Liver (tissue), 9 donors: ENCODE measurements around the gene PYGB. TPM values are rescaled to one million over a fixed set of nuclear protein-coding genes. Genes with fewer than 3 reads are reported as not detected.

Experiments
- DNase-seq: peaks from one replicate; pipeline ENCODE4 v3.0.0-alpha.2; 2017; ENCODE audit warnings: low spot score
- H3K27ac ChIP-seq, 2 donors: one replicate each; pipeline ENCODE4 v1.7.0; 2013; ENCODE audit warnings: inconsistent platforms in 2 of 2, low read length in 2 of 2, control low read depth in 1 of 2, low read depth in 1 of 2, mild to moderate bottlenecking in 1 of 2
- H3K27me3 ChIP-seq, 4 donors: one replicate each; pipeline versions ENCODE4 v1.6.1 to v1.7.0; 2013; ENCODE audit warnings: low read length in 3 of 4, inconsistent platforms in 1 of 4, mild to moderate bottlenecking in 1 of 4, moderate library complexity in 1 of 4; ENCODE audit not compliant: control insufficient read depth in 4 of 4, insufficient read depth in 4 of 4
- H3K36me3 ChIP-seq, 4 donors: one replicate each; pipeline versions ENCODE4 v1.6.1 to v1.7.0; 2013; ENCODE audit warnings: low read length in 3 of 4, mild to moderate bottlenecking in 3 of 4, low read depth in 1 of 4, moderate library complexity in 1 of 4; ENCODE audit not compliant: control insufficient read depth in 4 of 4, insufficient read depth in 3 of 4
- H3K4me1 ChIP-seq, 4 donors: one replicate each; pipeline versions ENCODE4 v1.6.1 to v1.7.0; 2013; ENCODE audit warnings: low read length in 3 of 4, mild to moderate bottlenecking in 3 of 4, moderate library complexity in 1 of 4; ENCODE audit not compliant: control insufficient read depth in 4 of 4, insufficient read depth in 4 of 4
- H3K4me3 ChIP-seq, 3 donors: one replicate each; pipeline versions ENCODE4 v1.6.1 to v1.7.0; 2013; ENCODE audit warnings: low read length in 3 of 3, control low read depth in 1 of 3, low read depth in 1 of 3, mild to moderate bottlenecking in 1 of 3
- H3K9ac ChIP-seq, 2 donors: one replicate each; pipeline ENCODE4 v1.7.0; 2013; ENCODE audit warnings: low read length in 2 of 2, mild to moderate bottlenecking in 2 of 2, moderate library complexity in 2 of 2, control low read depth in 1 of 2, low read depth in 1 of 2
- H3K9me3 ChIP-seq, 4 donors: one replicate each; pipeline versions ENCODE4 v1.6.1 to v1.7.0; 2013; ENCODE audit warnings: low read length in 3 of 4; ENCODE audit not compliant: control insufficient read depth in 4 of 4
- EGR1 ChIP-seq, 2 donors: IDR thresholded peaks; 2 replicates each; pipeline ENCODE4 v1.6.1; 2016 to 2018; ENCODE audit warnings: antibody characterized with exemption in 2 of 2, low read depth in 2 of 2
- FOXA1 ChIP-seq: IDR thresholded peaks from 2 replicates; pipeline ENCODE4 v1.6.1; 2016; ENCODE audit warnings: antibody characterized with exemption
- FOXA2 ChIP-seq: IDR thresholded peaks from 2 replicates; pipeline ENCODE4 v1.6.1; 2016; ENCODE audit warnings: antibody characterized with exemption
- GABPA ChIP-seq, 2 donors: IDR thresholded peaks in 1 of 2; conservative IDR thresholded peaks in 1 of 2; 2 replicates each; pipeline ENCODE4 v1.6.1; 2016; ENCODE audit warnings: antibody characterized with exemption in 2 of 2, mild to moderate bottlenecking in 1 of 2, moderate library complexity in 1 of 2
- HNF4A ChIP-seq, 2 donors: conservative IDR thresholded peaks; 2 replicates each; pipeline ENCODE4 v1.6.1; 2016; ENCODE audit warnings: antibody characterized with exemption in 2 of 2, mild to moderate bottlenecking in 2 of 2
- HNF4G ChIP-seq: IDR thresholded peaks from 2 replicates; pipeline ENCODE4 v1.6.1; 2016; ENCODE audit warnings: antibody characterized with exemption
- JUND ChIP-seq, 2 donors: IDR thresholded peaks; 2 replicates each; pipeline ENCODE4 v1.6.1; 2016; ENCODE audit warnings: antibody characterized with exemption in 2 of 2
- NR2F2 ChIP-seq: IDR thresholded peaks from 2 replicates; pipeline ENCODE4 v1.6.1; 2016; ENCODE audit warnings: antibody characterized with exemption
- RAD21 ChIP-seq, 2 donors: IDR thresholded peaks; 2 replicates each; pipeline ENCODE4 v1.6.1; 2016; ENCODE audit warnings: antibody characterized with exemption in 2 of 2, mild to moderate bottlenecking in 2 of 2
- RXRA ChIP-seq, 2 donors: IDR thresholded peaks; 2 replicates each; pipeline ENCODE4 v1.6.1; 2017 to 2018; ENCODE audit warnings: antibody characterized with exemption in 2 of 2, mild to moderate bottlenecking in 1 of 2
- SP1 ChIP-seq: IDR thresholded peaks from 2 replicates; pipeline ENCODE4 v1.6.1; 2018; ENCODE audit warnings: antibody characterized with exemption, mild to moderate bottlenecking
- TAF1 ChIP-seq: conservative IDR thresholded peaks from 2 replicates; pipeline ENCODE4 v1.6.1; 2016; ENCODE audit warnings: antibody characterized with exemption, mild to moderate bottlenecking
- YY1 ChIP-seq: IDR thresholded peaks from 2 replicates; pipeline ENCODE4 v1.6.1; 2016; ENCODE audit warnings: antibody characterized with exemption, mild to moderate bottlenecking
- WGBS: extraction: QIAGEN DNeasy Blood & Tissue Kit; methylation state at CpG from one replicate; pipeline ENCODE4 v1.1.7; 2013; 5-methylcytosine and 5-hydroxymethylcytosine counted together
- polyA plus RNA-seq, 2 donors: library from polyadenylated mRNA; stranded (reverse) in 1 of 2; unstranded in 1 of 2; fragments of 200-250 nt in 1 of 2; fragments of >200 nt in 1 of 2; fragmentation: Nextera tagmentation in 1 of 2; extraction: Ambion mirVana in 1 of 2; gene quantifications; one replicate each; pipeline versions ENCODE4 v1.2.1 to v1.2.3, GENCODE V29; 2013 to 2015
- total RNA-seq, 2 donors: library from RNA; depleted of rRNA; stranded (reverse); fragments of >200 nt; gene quantifications; one replicate each; pipeline ENCODE4 v1.2.3, GENCODE V29; 2014
- TF ChIP-seq, protein P1 (sequence below): IDR thresholded peaks from 2 replicates; pipeline ENCODE4 v1.6.1; 2016; ENCODE audit warnings: antibody characterized with exemption
- TF ChIP-seq, protein P2 (sequence below): fragments of 150-350 bp; IDR thresholded peaks from 2 replicates; pipeline ENCODE4 v1.5.1; 2017; ENCODE audit warnings: improper control_type of control experiment, low read depth, low read length; ENCODE audit not compliant: missing input control
- TF ChIP-seq, protein P3 (sequence below): IDR thresholded peaks from 2 replicates; pipeline ENCODE4 v1.6.1; 2016; ENCODE audit warnings: antibody characterized with exemption, mild to moderate bottlenecking
- TF ChIP-seq, protein P4 (sequence below): IDR thresholded peaks from 2 replicates; pipeline ENCODE4 v1.6.1; 2016; ENCODE audit warnings: antibody characterized with exemption
- donor health status: healthy.
- donor health status: healthy.
- donor health status: healthy.
- donor health status: healthy.
- donor health status: healthy.

The PYGB gene
- total and polyA plus RNA-seq, 4 donors, result 3.6 to 11.7 (median 9.8) TPM

DNA sequence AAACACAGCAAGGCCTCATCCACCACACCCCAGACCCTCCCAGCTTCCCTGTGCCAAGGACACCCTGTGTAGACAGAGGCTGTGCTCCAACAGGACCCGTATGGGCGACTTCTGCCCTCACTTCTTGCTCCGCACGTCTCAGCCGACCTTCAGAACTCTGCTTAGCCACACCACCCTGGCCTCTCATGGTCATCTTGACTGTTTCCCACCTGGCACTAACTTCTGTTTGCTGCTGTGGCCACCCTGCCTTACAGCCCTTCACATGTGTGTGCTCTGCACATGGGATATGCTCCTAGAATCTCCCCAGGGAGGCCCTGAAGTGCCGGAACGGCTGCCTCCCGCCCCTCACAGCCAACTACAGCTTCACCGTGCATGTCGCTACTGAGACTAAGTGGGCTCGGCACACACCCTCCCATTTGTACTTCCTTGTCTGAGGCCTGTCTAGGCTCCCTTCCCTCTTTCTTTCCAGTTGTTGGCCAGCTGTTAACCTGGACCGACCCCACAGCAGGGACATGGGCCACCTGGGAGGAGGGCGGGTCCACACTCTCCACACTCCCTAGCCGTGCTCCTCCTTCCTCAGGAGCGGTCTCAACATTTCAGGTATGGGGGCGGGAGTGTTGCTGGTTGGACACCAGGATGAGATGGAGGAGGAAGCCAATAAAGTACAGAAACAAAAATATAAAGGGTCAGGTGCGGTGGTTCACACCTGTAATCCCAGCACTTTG is 69.6 kb downstream of the PYGB start:
- H3K36me3 ChIP-seq, result peaks cover 0 to 2% (median 0%) of the 10 kb centered on the region in 4 donors
- DNase-seq, result no peak

DNA sequence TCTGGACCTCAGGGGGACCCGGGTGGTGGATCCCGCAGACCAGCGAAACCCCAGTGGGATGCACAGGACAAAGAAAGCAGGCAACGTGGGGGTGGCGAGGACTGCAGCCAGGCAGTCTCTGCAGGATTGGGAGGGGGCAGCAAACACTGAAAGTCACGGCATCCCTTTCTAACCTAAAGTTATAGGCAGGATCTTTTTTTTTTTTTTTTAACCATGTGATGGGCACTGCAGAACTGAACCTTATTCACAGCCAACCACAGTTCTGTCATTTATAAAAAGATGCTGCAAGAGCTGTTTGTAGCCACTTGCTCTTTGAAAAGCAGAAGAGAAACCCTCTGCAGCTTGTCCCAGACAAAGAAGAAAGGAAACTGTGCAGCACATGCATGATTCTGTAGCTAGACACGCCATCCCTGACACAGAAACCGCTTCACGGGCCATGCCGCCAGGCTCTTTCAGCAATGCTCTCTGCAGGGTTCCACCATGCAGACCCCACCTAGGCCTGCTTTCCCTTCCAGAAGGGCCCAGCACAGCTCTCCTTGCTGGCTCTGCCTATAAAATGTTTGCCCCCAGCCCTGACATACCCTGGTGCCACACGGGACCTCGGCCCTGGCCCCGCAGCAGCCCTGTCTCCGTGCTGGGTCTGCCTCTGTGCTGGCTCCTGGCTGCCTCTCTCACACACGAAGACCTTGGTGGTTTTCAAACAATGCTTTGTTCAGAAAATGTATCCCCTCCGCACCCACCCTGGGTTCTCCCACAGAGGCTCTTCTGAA is 70.8 kb downstream of the PYGB start:
- H3K27ac ChIP-seq, result no peak overlapping the region
- H3K4me3 ChIP-seq, result no peak overlapping the region
- H3K9me3 ChIP-seq, result no peaks in the 10 kb centered on the region
- no peak for TF ChIP-seq FOXA1
- TF ChIP-seq, protein P1, sequence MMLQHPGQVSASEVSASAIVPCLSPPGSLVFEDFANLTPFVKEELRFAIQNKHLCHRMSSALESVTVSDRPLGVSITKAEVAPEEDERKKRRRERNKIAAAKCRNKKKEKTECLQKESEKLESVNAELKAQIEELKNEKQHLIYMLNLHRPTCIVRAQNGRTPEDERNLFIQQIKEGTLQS, result no peak
- DNase-seq, result no peak
- H3K27me3 ChIP-seq, result no peaks in the 10 kb centered on the region
- no peak overlapping the region for H3K9ac ChIP-seq
- peaks cover 0 to 4% (median 0%) of the 10 kb centered on the region in 4 donors for H3K4me1 ChIP-seq
- 91% methylated on average over 16 of the region's 16 CpGs for WGBS
- peaks cover 0 to 2% (median 0%) of the 10 kb centered on the region in 4 donors for H3K36me3 ChIP-seq

More for the DNA sequence above, 69.6 kb downstream of the PYGB start:
- H3K9me3 ChIP-seq, result no peaks in the 10 kb centered on the region
- H3K9ac ChIP-seq, result no peak overlapping the region
- no peak overlapping the region for H3K4me3 ChIP-seq
- no peak overlapping the region for H3K27ac ChIP-seq
- no peaks in the 10 kb centered on the region for H3K27me3 ChIP-seq
- no peak for TF ChIP-seq HNF4G
- TF ChIP-seq, protein P2, sequence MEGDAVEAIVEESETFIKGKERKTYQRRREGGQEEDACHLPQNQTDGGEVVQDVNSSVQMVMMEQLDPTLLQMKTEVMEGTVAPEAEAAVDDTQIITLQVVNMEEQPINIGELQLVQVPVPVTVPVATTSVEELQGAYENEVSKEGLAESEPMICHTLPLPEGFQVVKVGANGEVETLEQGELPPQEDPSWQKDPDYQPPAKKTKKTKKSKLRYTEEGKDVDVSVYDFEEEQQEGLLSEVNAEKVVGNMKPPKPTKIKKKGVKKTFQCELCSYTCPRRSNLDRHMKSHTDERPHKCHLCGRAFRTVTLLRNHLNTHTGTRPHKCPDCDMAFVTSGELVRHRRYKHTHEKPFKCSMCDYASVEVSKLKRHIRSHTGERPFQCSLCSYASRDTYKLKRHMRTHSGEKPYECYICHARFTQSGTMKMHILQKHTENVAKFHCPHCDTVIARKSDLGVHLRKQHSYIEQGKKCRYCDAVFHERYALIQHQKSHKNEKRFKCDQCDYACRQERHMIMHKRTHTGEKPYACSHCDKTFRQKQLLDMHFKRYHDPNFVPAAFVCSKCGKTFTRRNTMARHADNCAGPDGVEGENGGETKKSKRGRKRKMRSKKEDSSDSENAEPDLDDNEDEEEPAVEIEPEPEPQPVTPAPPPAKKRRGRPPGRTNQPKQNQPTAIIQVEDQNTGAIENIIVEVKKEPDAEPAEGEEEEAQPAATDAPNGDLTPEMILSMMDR, result no peak
- no peak for TF ChIP-seq EGR1 (IDR thresholded peaks at IDR 0.05; ENCODE audit: low read depth in 2 of 2)
- TF ChIP-seq, protein P1, result no peak
- no peak for TF ChIP-seq RXRA (IDR thresholded peaks at IDR 0.05)
- TF ChIP-seq NR2F2, result no peak
- no peak for TF ChIP-seq SP1
- 83% methylated on average over 17 of the region's 17 CpGs for WGBS
- no peaks in the 10 kb centered on the region for H3K4me1 ChIP-seq

DNA sequence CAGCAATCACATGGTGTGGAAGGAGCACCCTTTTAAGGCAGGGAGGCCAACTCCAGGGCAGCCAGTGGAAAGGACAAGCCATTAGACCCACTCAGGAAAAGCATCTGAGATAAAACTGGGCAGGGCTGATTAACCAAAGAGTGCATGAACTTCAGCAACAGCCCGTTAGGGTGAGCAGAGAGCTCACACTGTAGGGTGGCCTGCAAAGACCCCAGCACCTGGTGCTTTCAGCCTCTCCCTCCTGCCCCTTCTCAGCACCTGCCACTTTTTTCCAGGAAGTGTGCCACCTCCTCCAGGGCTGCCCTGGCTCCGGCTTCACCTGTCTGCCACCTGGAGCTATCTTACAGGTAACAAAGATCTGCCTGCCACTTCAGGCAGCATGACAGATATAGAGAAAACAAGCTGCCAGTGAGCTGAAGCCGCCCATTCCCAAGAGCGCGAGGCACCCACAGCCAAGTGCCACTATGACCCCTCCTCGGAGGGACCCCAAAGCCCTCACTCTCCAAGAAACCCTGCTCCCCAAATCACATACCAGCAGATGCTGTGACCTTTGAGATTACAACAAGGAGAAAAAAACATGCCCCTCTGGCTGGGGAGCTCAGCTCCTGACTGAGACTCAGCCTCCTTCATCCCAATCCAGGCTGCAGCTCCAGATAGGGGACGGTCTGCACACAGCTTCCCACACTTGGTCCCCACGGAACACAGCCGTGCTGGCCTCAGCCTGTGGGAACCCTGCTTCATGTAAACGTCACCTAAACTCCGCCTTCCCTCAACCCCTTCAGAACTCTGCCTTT is 71.6 kb downstream of the PYGB start:
- H3K27me3 ChIP-seq, result no peaks in the 10 kb centered on the region
- H3K36me3 ChIP-seq, result peaks cover 0 to 2% (median 0%) of the 10 kb centered on the region in 4 donors
- 88% methylated on average over 11 of the region's 11 CpGs for WGBS
- peaks cover 0 to 4% (median 0%) of the 10 kb centered on the region in 4 donors for H3K4me1 ChIP-seq
- no peak overlapping the region for H3K4me3 ChIP-seq
- TF ChIP-seq HNF4A (conservative IDR thresholded peaks at IDR 0.05), result no peak
- TF ChIP-seq RXRA (IDR thresholded peaks at IDR 0.05), result no peak
- no peak for TF ChIP-seq YY1
- TF ChIP-seq, protein P3, sequence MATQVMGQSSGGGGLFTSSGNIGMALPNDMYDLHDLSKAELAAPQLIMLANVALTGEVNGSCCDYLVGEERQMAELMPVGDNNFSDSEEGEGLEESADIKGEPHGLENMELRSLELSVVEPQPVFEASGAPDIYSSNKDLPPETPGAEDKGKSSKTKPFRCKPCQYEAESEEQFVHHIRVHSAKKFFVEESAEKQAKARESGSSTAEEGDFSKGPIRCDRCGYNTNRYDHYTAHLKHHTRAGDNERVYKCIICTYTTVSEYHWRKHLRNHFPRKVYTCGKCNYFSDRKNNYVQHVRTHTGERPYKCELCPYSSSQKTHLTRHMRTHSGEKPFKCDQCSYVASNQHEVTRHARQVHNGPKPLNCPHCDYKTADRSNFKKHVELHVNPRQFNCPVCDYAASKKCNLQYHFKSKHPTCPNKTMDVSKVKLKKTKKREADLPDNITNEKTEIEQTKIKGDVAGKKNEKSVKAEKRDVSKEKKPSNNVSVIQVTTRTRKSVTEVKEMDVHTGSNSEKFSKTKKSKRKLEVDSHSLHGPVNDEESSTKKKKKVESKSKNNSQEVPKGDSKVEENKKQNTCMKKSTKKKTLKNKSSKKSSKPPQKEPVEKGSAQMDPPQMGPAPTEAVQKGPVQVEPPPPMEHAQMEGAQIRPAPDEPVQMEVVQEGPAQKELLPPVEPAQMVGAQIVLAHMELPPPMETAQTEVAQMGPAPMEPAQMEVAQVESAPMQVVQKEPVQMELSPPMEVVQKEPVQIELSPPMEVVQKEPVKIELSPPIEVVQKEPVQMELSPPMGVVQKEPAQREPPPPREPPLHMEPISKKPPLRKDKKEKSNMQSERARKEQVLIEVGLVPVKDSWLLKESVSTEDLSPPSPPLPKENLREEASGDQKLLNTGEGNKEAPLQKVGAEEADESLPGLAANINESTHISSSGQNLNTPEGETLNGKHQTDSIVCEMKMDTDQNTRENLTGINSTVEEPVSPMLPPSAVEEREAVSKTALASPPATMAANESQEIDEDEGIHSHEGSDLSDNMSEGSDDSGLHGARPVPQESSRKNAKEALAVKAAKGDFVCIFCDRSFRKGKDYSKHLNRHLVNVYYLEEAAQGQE, result no peak
- no peak for TF ChIP-seq NR2F2
- no peak for TF ChIP-seq FOXA1
- TF ChIP-seq EGR1 (IDR thresholded peaks at IDR 0.05; ENCODE audit: low read depth in 2 of 2), result no peak
- TF ChIP-seq TAF1, result no peak
- no peak for TF ChIP-seq FOXA2
- TF ChIP-seq, protein P1, result no peak
- TF ChIP-seq RAD21 (IDR thresholded peaks at IDR 0.05), result no peak
- TF ChIP-seq, protein P4, sequence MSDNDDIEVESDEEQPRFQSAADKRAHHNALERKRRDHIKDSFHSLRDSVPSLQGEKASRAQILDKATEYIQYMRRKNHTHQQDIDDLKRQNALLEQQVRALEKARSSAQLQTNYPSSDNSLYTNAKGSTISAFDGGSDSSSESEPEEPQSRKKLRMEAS, result no peak
- TF ChIP-seq GABPA (IDR thresholded peaks at IDR 0.05 in 1 of 2, conservative IDR thresholded peaks at IDR 0.05 in 1 of 2), result no peak
- TF ChIP-seq JUND (IDR thresholded peaks at IDR 0.05), result no peak
- TF ChIP-seq HNF4G, result no peak
- no peak for DNase-seq
- no peak overlapping the region for H3K9ac ChIP-seq
- no peak overlapping the region for H3K27ac ChIP-seq
- H3K9me3 ChIP-seq, result no peaks in the 10 kb centered on the region
